Measurements from ENCODE around the gene ERP44. TPM values are rescaled to one million over a fixed set of nuclear protein-coding genes. Genes with fewer than 3 reads are reported as not detected.
"Not testable (repeated sequence)": the region's sequence is repeated elsewhere in the genome, so short reads cannot be mapped to it uniquely, and the experiment has no call there.

ERP44 gene
- polyA plus RNA-seq, 1 of the 3 experiments (the other 2 are of a cell fraction): 10.0 TPM

GRCh38 chr9:100070104-100071041 is 28.4 kb downstream of the ERP44 start:
- POLR2A ChIA-PET: no interaction called here
- Histone ChIP-seq H3K36me3 (replicated peaks in 1 of 2; ENCODE audit: control insufficient read depth in 1 of 2, insufficient read depth in 2 of 2, low read length in 1 of 2) (no peaks in the 10 kb centered on the region), H3K79me2 (ENCODE audit: insufficient read depth) (peaks cover 38% of the 10 kb centered on the region; the same call in 1 of the 2 replicates), H3K27me3 (ENCODE audit: insufficient read depth) (no peaks in the 10 kb centered on the region), H4K20me1 (ENCODE audit: insufficient read depth) (peaks cover 19% of the 10 kb centered on the region; the same call in 1 of the 2 replicates), H3K4me3 (ENCODE audit: low read depth in 2 of 2, low read length in 1 of 2) (no peak overlapping the region), H2AFZ (ENCODE audit: low read depth) (no peak overlapping the region), H3K4me2 (no peak overlapping the region), H3F3A (replicated peaks; ENCODE audit: insufficient read depth) (no peaks in the 10 kb centered on the region), H3K9me3 (no peaks in the 10 kb centered on the region), H3K4me1 (ENCODE audit: control insufficient read depth in 1 of 2, insufficient read depth in 2 of 2, low read depth in 1 of 2, low read length in 1 of 2) (peaks cover 0 to 7% of the 10 kb centered on the region in 2 experiments; a peak in 1 of 4 replicates), H3K9me2 (no peaks in the 10 kb centered on the region), H3K9ac (no peak overlapping the region), H3K27ac (ENCODE audit: low read depth in 2 of 2, low read length in 1 of 2) (no peak overlapping the region; a peak in 1 of 4 replicates)
- WGBS (ENCODE audit: low lambda C conversion rate): 96% methylated on average over 2 of the region's 2 CpGs
- CTCF ChIA-PET: interaction anchor here (1.2 kb wide), 1 partner anchor 278 kb away, joined by 3 read pairs; no protein-coding TSS in a partner anchor
- no peak for DNase-seq
- no peak for TF ChIP-seq TAF1 (IDR thresholded peaks at IDR 0.05; ENCODE audit: borderline replicate concordance, low read depth, low read length)
- TF ChIP-seq SIN3A (IDR thresholded peaks at IDR 0.05; ENCODE audit: borderline replicate concordance, low read depth, low read length): no peak
- TF ChIP-seq USF1 (IDR thresholded peaks at IDR 0.05; ENCODE audit: borderline replicate concordance, low read depth): no peak
- TF ChIP-seq CHD2 (IDR thresholded peaks at IDR 0.05; ENCODE audit: low read length, partially characterized antibody): no peak
- TF ChIP-seq POLR2AphosphoS5 (IDR thresholded peaks at IDR 0.05; ENCODE audit: low read depth, low read length): no peak

- DNase-seq; H3K36me3 ChIP-seq (replicated peaks in 1 of 2; ENCODE audit: control insufficient read depth in 1 of 2, insufficient read depth in 2 of 2, low read length in 1 of 2); H2AFZ ChIP-seq (ENCODE audit: low read depth); H3K9ac ChIP-seq; H3K27ac ChIP-seq (ENCODE audit: low read depth in 2 of 2, low read length in 1 of 2); H3K9me2 ChIP-seq; H3F3A ChIP-seq (replicated peaks; ENCODE audit: insufficient read depth); H3K9me3 ChIP-seq; H3K27me3 ChIP-seq (ENCODE audit: insufficient read depth); H3K4me2 ChIP-seq; H3K4me3 ChIP-seq (ENCODE audit: low read depth in 2 of 2, low read length in 1 of 2); CTCF ChIA-PET; POLR2A ChIA-PET: not testable (repeated sequence)
- Histone ChIP-seq H3K79me2 (ENCODE audit: insufficient read depth) (peaks cover 33% of the 10 kb centered on the region; the same call in 1 of the 2 replicates), H3K4me1 (ENCODE audit: control insufficient read depth in 1 of 2, insufficient read depth in 2 of 2, low read depth in 1 of 2, low read length in 1 of 2) (peaks cover 0 to 15% of the 10 kb centered on the region in 2 experiments; a peak in 1 of 4 replicates), H4K20me1 (ENCODE audit: insufficient read depth) (peaks cover 16% of the 10 kb centered on the region; the same call in 1 of the 2 replicates)
- WGBS (ENCODE audit: low lambda C conversion rate): 100% methylated on average over 1 of the region's 3 CpGs
Measured at GRCh38 chr9:100069068-100069467, 29.7 kb downstream of the ERP44 start.

- H3K36me3 ChIP-seq (replicated peaks in 1 of 2; ENCODE audit: control insufficient read depth in 1 of 2, insufficient read depth in 2 of 2, low read length in 1 of 2); H3K9me3 ChIP-seq; H3K9ac ChIP-seq; H3K9me2 ChIP-seq; H3K27me3 ChIP-seq (ENCODE audit: insufficient read depth); H3K4me2 ChIP-seq; H3K4me3 ChIP-seq (ENCODE audit: low read depth in 2 of 2, low read length in 1 of 2); H2AFZ ChIP-seq (ENCODE audit: low read depth); POLR2A ChIA-PET; H3F3A ChIP-seq (replicated peaks; ENCODE audit: insufficient read depth); CTCF ChIA-PET; H3K27ac ChIP-seq (ENCODE audit: low read depth in 2 of 2, low read length in 1 of 2); DNase-seq: not testable (repeated sequence)
- Histone ChIP-seq H3K4me1 (ENCODE audit: control insufficient read depth in 1 of 2, insufficient read depth in 2 of 2, low read depth in 1 of 2, low read length in 1 of 2) (peaks cover 0 to 15% of the 10 kb centered on the region in 2 experiments; a peak in 1 of 4 replicates), H3K79me2 (ENCODE audit: insufficient read depth) (peaks cover 38% of the 10 kb centered on the region; the same call in 1 of the 2 replicates), H4K20me1 (ENCODE audit: insufficient read depth) (peaks cover 13% of the 10 kb centered on the region; the same call in 1 of the 2 replicates)
- WGBS (ENCODE audit: low lambda C conversion rate): no CpG with 5 or more reads among the region's 30 CpGs
Measured at GRCh38 chr9:100067990-100068389, 30.8 kb downstream of the ERP44 start.

All from SK-N-SH (cell line).